ENCODE measurements around the gene IP6K3. TPM values are rescaled to one million over a fixed set of nuclear protein-coding genes. Genes with fewer than 3 reads are reported as not detected.

IP6K3 gene
- total and polyA plus RNA-seq, 2 experiments from 2014 or later = 0.14 to 0.16 TPM

DNA sequence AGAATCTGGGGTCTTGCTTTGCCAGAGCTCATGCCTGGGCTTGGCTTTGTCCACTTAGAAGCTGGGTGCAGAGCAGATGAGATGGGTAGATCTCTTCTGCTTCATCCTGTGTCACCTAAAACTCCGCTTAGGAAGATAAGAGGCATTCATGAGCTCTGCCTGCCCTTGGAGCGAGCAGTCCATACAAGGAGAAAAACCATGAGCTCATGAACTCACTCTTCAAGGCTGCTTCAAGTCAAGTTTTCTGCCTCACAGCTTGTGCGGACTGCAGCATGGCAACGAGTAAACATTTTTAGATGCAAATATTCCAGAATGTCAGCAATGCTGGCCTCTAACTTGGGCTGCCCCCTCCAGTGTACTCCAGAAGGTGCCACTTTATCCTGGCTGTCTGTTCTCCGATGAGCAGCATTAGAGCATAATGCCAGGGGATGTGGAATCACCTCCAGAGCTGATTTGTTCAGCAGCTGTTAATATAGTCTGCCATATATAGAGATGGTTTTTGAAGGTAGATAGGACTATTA lies 24.5 kb downstream of the IP6K3 start:
- no peaks in the 10 kb centered on the region for H3K79me2 ChIP-seq (replicated peaks; ENCODE audit: insufficient read depth)
- no peak overlapping the region for H3K4me2 ChIP-seq
- H3K4me1 ChIP-seq (ENCODE audit: insufficient read depth) = no peaks in the 10 kb centered on the region
- H2AFZ ChIP-seq = no peak overlapping the region
- no peak overlapping the region for H3K27ac ChIP-seq (ENCODE audit: low read depth)
- H3K9me2 ChIP-seq (ENCODE audit: insufficient read depth) = no peaks in the 10 kb centered on the region
- TF ChIP-seq EZH2phosphoT487 (IDR thresholded peaks at IDR 0.05; ENCODE audit: unreplicated experiment) (no peak), ZNF331 (CRISPR knock-in tag; IDR thresholded peaks at IDR 0.05; ENCODE audit: low read depth) (no peak), STAT1 (IDR thresholded peaks at IDR 0.05; ENCODE audit: unreplicated experiment) (no peak), ZNF462 (CRISPR knock-in tag; IDR thresholded peaks at IDR 0.05) (no peak), ZNF114 (CRISPR knock-in tag; IDR thresholded peaks at IDR 0.05) (no peak), JUNB (IDR thresholded peaks at IDR 0.05; ENCODE audit: unreplicated experiment) (no peak), NANOG (IDR thresholded peaks at IDR 0.05; ENCODE audit: borderline replicate concordance) (no peak)
- TF ChIP-seq, protein P1, sequence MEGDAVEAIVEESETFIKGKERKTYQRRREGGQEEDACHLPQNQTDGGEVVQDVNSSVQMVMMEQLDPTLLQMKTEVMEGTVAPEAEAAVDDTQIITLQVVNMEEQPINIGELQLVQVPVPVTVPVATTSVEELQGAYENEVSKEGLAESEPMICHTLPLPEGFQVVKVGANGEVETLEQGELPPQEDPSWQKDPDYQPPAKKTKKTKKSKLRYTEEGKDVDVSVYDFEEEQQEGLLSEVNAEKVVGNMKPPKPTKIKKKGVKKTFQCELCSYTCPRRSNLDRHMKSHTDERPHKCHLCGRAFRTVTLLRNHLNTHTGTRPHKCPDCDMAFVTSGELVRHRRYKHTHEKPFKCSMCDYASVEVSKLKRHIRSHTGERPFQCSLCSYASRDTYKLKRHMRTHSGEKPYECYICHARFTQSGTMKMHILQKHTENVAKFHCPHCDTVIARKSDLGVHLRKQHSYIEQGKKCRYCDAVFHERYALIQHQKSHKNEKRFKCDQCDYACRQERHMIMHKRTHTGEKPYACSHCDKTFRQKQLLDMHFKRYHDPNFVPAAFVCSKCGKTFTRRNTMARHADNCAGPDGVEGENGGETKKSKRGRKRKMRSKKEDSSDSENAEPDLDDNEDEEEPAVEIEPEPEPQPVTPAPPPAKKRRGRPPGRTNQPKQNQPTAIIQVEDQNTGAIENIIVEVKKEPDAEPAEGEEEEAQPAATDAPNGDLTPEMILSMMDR (conservative IDR thresholded peaks at IDR 0.05; ENCODE audit: low read depth in 2 of 2) = no peak
- H3K4me3 ChIP-seq = no peak overlapping the region
- no peak for ATAC-seq
- no peak overlapping the region for H3K27ac Mint-ChIP-seq
- no peaks in the 10 kb centered on the region for H3F3A ChIP-seq (replicated peaks; ENCODE audit: low read depth)
- no peak for DNase-seq (ENCODE audit: low spot score)
- no peaks in the 10 kb centered on the region for H3K9me3 Mint-ChIP-seq
- no peaks in the 10 kb centered on the region for H3K36me3 Mint-ChIP-seq (ENCODE audit: low read depth)
- H3K4me1 Mint-ChIP-seq = peaks cover 25% of the 10 kb centered on the region
- H3K27me3 ChIP-seq (ENCODE audit: insufficient read depth) = no peaks in the 10 kb centered on the region
- no peak overlapping the region for H3K4me3 Mint-ChIP-seq
- no peaks in the 10 kb centered on the region for H3K36me3 ChIP-seq (ENCODE audit: insufficient read depth)
- H4K20me1 ChIP-seq (replicated peaks; ENCODE audit: insufficient read depth) = no peaks in the 10 kb centered on the region
- peaks cover 5% of the 10 kb centered on the region for H3K27me3 Mint-ChIP-seq (ENCODE audit: insufficient read depth, low read depth, poor library complexity)

All from GM23338 (cell line).